ENCODE data around the gene KLK8.
"Not testable (repeated sequence)": the region's sequence is repeated elsewhere in the genome, so short reads cannot be mapped to it uniquely, and the experiment has no call there.

KLK8 gene

GRCh38 chr19:50974702-50975556 is 26.5 kb downstream of the KLK8 start:
- H3K4me2 ChIP-seq (ENCODE audit: insufficient read depth, low read length) = no peak overlapping the region
- no peaks in the 10 kb centered on the region for H4K20me1 ChIP-seq (ENCODE audit: insufficient read depth, low read length)
- no peak overlapping the region for H3K9ac ChIP-seq (ENCODE audit: low read depth, low read length)

DNA sequence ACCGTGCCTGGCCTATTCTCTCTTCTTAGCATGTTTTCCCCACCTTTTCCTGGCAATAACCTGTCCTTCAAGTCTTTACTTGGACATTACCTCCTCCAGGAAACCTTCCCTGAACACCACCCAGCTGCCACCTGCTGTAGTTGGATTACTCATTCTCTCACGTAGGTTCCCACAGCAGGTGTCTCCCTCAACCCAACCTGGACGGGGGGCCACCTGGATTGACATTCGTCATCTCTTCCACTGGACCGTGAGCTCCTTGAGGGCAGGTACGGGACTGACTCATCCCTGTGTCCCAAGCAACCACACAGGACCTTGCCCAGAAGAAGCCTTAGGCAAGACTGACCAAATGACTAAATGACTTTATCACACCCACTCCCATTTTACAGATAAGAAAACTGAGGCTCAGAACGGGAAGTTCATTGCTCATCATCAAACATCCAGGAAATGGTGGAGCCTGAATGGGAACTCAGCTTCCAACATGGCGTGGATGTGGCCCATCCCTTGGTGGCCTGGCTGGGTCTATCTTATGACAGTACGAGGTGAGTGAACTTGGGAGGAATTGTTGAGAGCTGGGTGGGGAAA is 28.5 kb downstream of the KLK8 start:
- H3K9ac ChIP-seq (ENCODE audit: low read depth, low read length) = no peak overlapping the region
- no peak for DNase-seq

More at GRCh38 chr19:50974702-50975556, 26.5 kb downstream of the KLK8 start:
- no peak for DNase-seq
- Histone ChIP-seq H3K4me3 (ENCODE audit: low read depth in 1 of 2, low read length in 2 of 2) (no peak overlapping the region), H3K27me3 (ENCODE audit: insufficient read depth, low read length, poor library complexity) (no peaks in the 10 kb centered on the region), H3K36me3 (ENCODE audit: insufficient read depth, low read length) (no peaks in the 10 kb centered on the region), H3K27ac (ENCODE audit: low read length) (no peak overlapping the region), H3K4me1 (ENCODE audit: insufficient read depth, low read length) (no peaks in the 10 kb centered on the region), H2AFZ (ENCODE audit: low read depth, low read length) (no peak overlapping the region), H3K79me2 (ENCODE audit: insufficient read depth, low read length) (no peaks in the 10 kb centered on the region), H3K9me3 (ENCODE audit: insufficient read depth, low read length, severe bottlenecking) (no peaks in the 10 kb centered on the region)
- TF ChIP-seq, protein P1, sequence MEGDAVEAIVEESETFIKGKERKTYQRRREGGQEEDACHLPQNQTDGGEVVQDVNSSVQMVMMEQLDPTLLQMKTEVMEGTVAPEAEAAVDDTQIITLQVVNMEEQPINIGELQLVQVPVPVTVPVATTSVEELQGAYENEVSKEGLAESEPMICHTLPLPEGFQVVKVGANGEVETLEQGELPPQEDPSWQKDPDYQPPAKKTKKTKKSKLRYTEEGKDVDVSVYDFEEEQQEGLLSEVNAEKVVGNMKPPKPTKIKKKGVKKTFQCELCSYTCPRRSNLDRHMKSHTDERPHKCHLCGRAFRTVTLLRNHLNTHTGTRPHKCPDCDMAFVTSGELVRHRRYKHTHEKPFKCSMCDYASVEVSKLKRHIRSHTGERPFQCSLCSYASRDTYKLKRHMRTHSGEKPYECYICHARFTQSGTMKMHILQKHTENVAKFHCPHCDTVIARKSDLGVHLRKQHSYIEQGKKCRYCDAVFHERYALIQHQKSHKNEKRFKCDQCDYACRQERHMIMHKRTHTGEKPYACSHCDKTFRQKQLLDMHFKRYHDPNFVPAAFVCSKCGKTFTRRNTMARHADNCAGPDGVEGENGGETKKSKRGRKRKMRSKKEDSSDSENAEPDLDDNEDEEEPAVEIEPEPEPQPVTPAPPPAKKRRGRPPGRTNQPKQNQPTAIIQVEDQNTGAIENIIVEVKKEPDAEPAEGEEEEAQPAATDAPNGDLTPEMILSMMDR (IDR thresholded peaks at IDR 0.05; ENCODE audit: borderline replicate concordance, extremely low read depth, low read length, poor library complexity, severe bottlenecking) = no peak
- no peak for TF ChIP-seq EZH2 (IDR thresholded peaks at IDR 0.05; ENCODE audit: borderline replicate concordance, low read depth, low read length, severe bottlenecking)
- ATAC-seq (ENCODE audit: insufficient read depth, low read depth) = no peak

DNA sequence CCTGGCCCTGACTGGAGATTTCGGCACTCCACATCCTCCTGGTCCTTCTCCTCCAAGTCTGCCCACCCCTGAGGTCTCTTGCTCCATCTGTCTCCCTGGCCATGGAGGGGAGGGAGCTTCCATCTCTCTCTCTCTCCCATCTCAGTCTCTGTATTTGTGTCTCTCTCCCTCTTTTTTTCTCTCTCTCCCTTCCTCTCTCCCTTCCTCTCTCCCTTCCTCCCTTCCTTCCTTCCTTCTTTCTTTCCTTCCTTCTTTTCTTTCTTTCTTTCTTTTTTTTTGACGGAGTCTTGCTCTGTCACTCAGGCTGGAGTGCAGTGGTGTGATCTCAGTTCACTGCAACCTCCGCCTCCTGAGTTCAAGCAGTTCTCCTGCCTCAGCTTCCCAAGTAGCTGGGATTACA is 31.6 kb downstream of the KLK8 start:
- not testable (repeated sequence) for H2AFZ ChIP-seq (ENCODE audit: low read depth, low read length); H3K27me3 ChIP-seq (ENCODE audit: insufficient read depth, low read length, poor library complexity); H3K9ac ChIP-seq (ENCODE audit: low read depth, low read length); H3K9me3 ChIP-seq (ENCODE audit: insufficient read depth, low read length, severe bottlenecking); ATAC-seq (ENCODE audit: insufficient read depth, low read depth); H3K4me1 ChIP-seq (ENCODE audit: insufficient read depth, low read length); H3K27ac ChIP-seq (ENCODE audit: low read length); H3K4me2 ChIP-seq (ENCODE audit: insufficient read depth, low read length); H4K20me1 ChIP-seq (ENCODE audit: insufficient read depth, low read length); H3K79me2 ChIP-seq (ENCODE audit: insufficient read depth, low read length); H3K4me3 ChIP-seq (ENCODE audit: low read depth in 1 of 2, low read length in 2 of 2); DNase-seq; H3K36me3 ChIP-seq (ENCODE audit: insufficient read depth, low read length)

More for the DNA sequence above, 28.5 kb downstream of the KLK8 start:
- Histone ChIP-seq H3K9me3 (ENCODE audit: insufficient read depth, low read length, severe bottlenecking) (no peaks in the 10 kb centered on the region), H3K36me3 (ENCODE audit: insufficient read depth, low read length) (no peaks in the 10 kb centered on the region), H4K20me1 (ENCODE audit: insufficient read depth, low read length) (0 out of 2 replicates have a peak, but pooled peaks cover 2% of the 10 kb centered on the region), H3K4me3 (ENCODE audit: low read depth in 1 of 2, low read length in 2 of 2) (no peak overlapping the region), H2AFZ (ENCODE audit: low read depth, low read length) (no peak overlapping the region), H3K4me2 (ENCODE audit: insufficient read depth, low read length) (no peak overlapping the region), H3K4me1 (ENCODE audit: insufficient read depth, low read length) (no peaks in the 10 kb centered on the region), H3K27me3 (ENCODE audit: insufficient read depth, low read length, poor library complexity) (no peaks in the 10 kb centered on the region), H3K79me2 (ENCODE audit: insufficient read depth, low read length) (no peaks in the 10 kb centered on the region), H3K27ac (ENCODE audit: low read length) (no peak overlapping the region)
- TF ChIP-seq, protein P1 (IDR thresholded peaks at IDR 0.05; ENCODE audit: borderline replicate concordance, extremely low read depth, low read length, poor library complexity, severe bottlenecking) = no peak
- TF ChIP-seq EZH2 (IDR thresholded peaks at IDR 0.05; ENCODE audit: borderline replicate concordance, low read depth, low read length, severe bottlenecking) = no peak
- no peak for ATAC-seq (ENCODE audit: insufficient read depth, low read depth)

DNA sequence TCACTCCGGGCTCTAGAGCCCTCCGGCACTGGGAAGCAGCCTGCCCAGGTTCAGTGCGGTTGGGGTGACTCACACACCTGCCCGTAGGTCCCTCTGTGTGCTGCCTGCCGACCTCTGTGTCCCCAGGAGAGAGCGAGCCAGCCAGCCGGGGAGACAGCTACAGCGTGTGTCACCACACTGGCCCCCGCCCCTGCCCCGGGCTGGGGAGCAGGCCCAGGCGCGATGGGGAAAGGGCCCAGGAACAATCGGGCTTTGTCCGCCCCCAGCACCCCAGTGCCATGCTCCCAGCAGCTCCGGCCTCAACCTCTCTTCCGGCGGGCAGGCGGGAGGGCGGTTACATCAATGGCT is 32.0 kb downstream of the KLK8 start, which contains the start of gene KLK6:
KLK6 (minus strand) TSS at position 179 of the 348 bp plus-strand sequence. CDS start 1,487 bp downstream, outside the sequence.
- Histone ChIP-seq H3K4me1 (ENCODE audit: insufficient read depth, low read length) (no peaks in the 10 kb centered on the region), H4K20me1 (ENCODE audit: insufficient read depth, low read length) (0 out of 2 replicates have a peak, but pooled peaks cover 2% of the 10 kb centered on the region), H3K4me2 (ENCODE audit: insufficient read depth, low read length) (no peak within 1 kb of the TSS), H3K4me3 (ENCODE audit: low read depth in 1 of 2, low read length in 2 of 2) (no peak within 1 kb of the TSS), H3K9me3 (ENCODE audit: insufficient read depth, low read length, severe bottlenecking) (no peaks in the 10 kb centered on the region), H3K36me3 (ENCODE audit: insufficient read depth, low read length) (no peaks in the 10 kb centered on the region), H3K79me2 (ENCODE audit: insufficient read depth, low read length) (no peaks in the 10 kb centered on the region), H3K27me3 (ENCODE audit: insufficient read depth, low read length, poor library complexity) (no peaks in the 10 kb centered on the region), H3K9ac (ENCODE audit: low read depth, low read length) (no peak within 1 kb of the TSS), H2AFZ (ENCODE audit: low read depth, low read length) (no peak within 1 kb of the TSS), H3K27ac (ENCODE audit: low read length) (no peak within 1 kb of the TSS)
- TF ChIP-seq EZH2 (IDR thresholded peaks at IDR 0.05; ENCODE audit: borderline replicate concordance, low read depth, low read length, severe bottlenecking) = no peak
- TF ChIP-seq, protein P1 (IDR thresholded peaks at IDR 0.05; ENCODE audit: borderline replicate concordance, extremely low read depth, low read length, poor library complexity, severe bottlenecking) = no peak
- ATAC-seq (ENCODE audit: insufficient read depth, low read depth) (no peak), DNase-seq (no peak)
